Transverse colon (tissue), 4 donors: ENCODE results near the gene ARL15.

Source experiments
- EP300 ChIP-seq: sonication (generic); formaldehyde crosslinking; IDR thresholded peaks from one replicate; pipeline ENCODE4 v1.6.1; 2017; ENCODE audit warnings: antibody characterized with exemption, low read depth
- POLR2A ChIP-seq: fragments of 450-650 bp; IDR thresholded peaks from one replicate; pipeline ENCODE4 v1.6.1; 2016; ENCODE audit warnings: antibody characterized with exemption, mild to moderate bottlenecking, moderate library complexity
- POLR2AphosphoS5 ChIP-seq, 3 donors: sonication (generic); formaldehyde crosslinking; IDR thresholded peaks; one replicate each; pipeline ENCODE4 v1.6.1; 2016; ENCODE audit warnings: antibody characterized with exemption in 3 of 3
- TF ChIP-seq, protein P1 (sequence below), 5 experiments: fragments of 200-600 bp in 3 of 5; fragments of 450-650 bp in 2 of 5; sonication (generic) in 3 of 5; IDR thresholded peaks; 1 replicate in 2 of 5; 2 replicates in 3 of 5; pipeline ENCODE4 v1.5.1; 2016 to 2017; ENCODE audit warnings: antibody characterized with exemption in 5 of 5, inconsistent platforms in 3 of 5, mild to moderate bottlenecking in 2 of 5, moderate library complexity in 1 of 5

- TF ChIP-seq, protein P1, sequence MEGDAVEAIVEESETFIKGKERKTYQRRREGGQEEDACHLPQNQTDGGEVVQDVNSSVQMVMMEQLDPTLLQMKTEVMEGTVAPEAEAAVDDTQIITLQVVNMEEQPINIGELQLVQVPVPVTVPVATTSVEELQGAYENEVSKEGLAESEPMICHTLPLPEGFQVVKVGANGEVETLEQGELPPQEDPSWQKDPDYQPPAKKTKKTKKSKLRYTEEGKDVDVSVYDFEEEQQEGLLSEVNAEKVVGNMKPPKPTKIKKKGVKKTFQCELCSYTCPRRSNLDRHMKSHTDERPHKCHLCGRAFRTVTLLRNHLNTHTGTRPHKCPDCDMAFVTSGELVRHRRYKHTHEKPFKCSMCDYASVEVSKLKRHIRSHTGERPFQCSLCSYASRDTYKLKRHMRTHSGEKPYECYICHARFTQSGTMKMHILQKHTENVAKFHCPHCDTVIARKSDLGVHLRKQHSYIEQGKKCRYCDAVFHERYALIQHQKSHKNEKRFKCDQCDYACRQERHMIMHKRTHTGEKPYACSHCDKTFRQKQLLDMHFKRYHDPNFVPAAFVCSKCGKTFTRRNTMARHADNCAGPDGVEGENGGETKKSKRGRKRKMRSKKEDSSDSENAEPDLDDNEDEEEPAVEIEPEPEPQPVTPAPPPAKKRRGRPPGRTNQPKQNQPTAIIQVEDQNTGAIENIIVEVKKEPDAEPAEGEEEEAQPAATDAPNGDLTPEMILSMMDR (IDR thresholded peaks at IDR 0.05): no peak
- TF ChIP-seq POLR2A (no peak), EP300 (no peak), POLR2AphosphoS5 (IDR thresholded peaks at IDR 0.05) (no peak)
These were observed 393.3 kb downstream of the ARL15 start for GRCh38 chr5:53917095-53917494.
